ENCODE results near the gene MAF.

Gene MAF

GRCh38 chr16:79632289-79632688 is 31.8 kb upstream of the MAF start:
- Histone ChIP-seq H3K27me3 (ENCODE audit: control insufficient read depth, insufficient read depth, low read length) (no peaks in the 10 kb centered on the region), H3K9me3 (ENCODE audit: control insufficient read depth, insufficient read depth, low read depth, low read length) (no peaks in the 10 kb centered on the region), H3K27ac (ENCODE audit: low read depth, low read length) (no peak overlapping the region)

GRCh38 chr16:79628988-79629387 is 28.5 kb upstream of the MAF start:
- Histone ChIP-seq H3K36me3 (ENCODE audit: control insufficient read depth, insufficient read depth, low read length) (no peaks in the 10 kb centered on the region), H3K4me3 (ENCODE audit: low read depth, low read length) (no peak overlapping the region), H3K4me1 (ENCODE audit: control insufficient read depth, insufficient read depth, low read length) (no peaks in the 10 kb centered on the region), H3K9me3 (ENCODE audit: control insufficient read depth, insufficient read depth, low read depth, low read length) (no peaks in the 10 kb centered on the region), H3K27me3 (ENCODE audit: control insufficient read depth, insufficient read depth, low read length) (no peaks in the 10 kb centered on the region), H3K27ac (ENCODE audit: low read depth, low read length) (no peak overlapping the region), H3K9ac (ENCODE audit: low read length) (no peak overlapping the region)

More at GRCh38 chr16:79632289-79632688, 31.8 kb upstream of the MAF start:
- H3K9ac ChIP-seq (ENCODE audit: low read length): no peak overlapping the region
- no peak overlapping the region for H3K4me3 ChIP-seq (ENCODE audit: low read depth, low read length)
- no peaks in the 10 kb centered on the region for H3K4me1 ChIP-seq (ENCODE audit: control insufficient read depth, insufficient read depth, low read length)
- H3K36me3 ChIP-seq (ENCODE audit: control insufficient read depth, insufficient read depth, low read length): no peaks in the 10 kb centered on the region

- no peaks in the 10 kb centered on the region for H3K4me1 ChIP-seq (ENCODE audit: control insufficient read depth, insufficient read depth, low read length)
Measured at GRCh38 chr16:79628501-79628975, 28.0 kb upstream of the MAF start.

GRCh38 chr16:79627092-79627491 is 26.6 kb upstream of the MAF start:
- no peak overlapping the region for H3K27ac ChIP-seq (ENCODE audit: low read depth, low read length)
- no peaks in the 10 kb centered on the region for H3K4me1 ChIP-seq (ENCODE audit: control insufficient read depth, insufficient read depth, low read length)
- H3K4me3 ChIP-seq (ENCODE audit: low read depth, low read length): no peak overlapping the region
- 0 out of 2 replicates have a peak, but pooled peaks cover 3% of the 10 kb centered on the region for H3K27me3 ChIP-seq (ENCODE audit: control insufficient read depth, insufficient read depth, low read length)
- no peaks in the 10 kb centered on the region for H3K36me3 ChIP-seq (ENCODE audit: control insufficient read depth, insufficient read depth, low read length)
- no peak overlapping the region for H3K9ac ChIP-seq (ENCODE audit: low read length)
- no peaks in the 10 kb centered on the region for H3K9me3 ChIP-seq (ENCODE audit: control insufficient read depth, insufficient read depth, low read depth, low read length)

More at GRCh38 chr16:79628501-79628975, 28.0 kb upstream of the MAF start:
- H3K27me3 ChIP-seq (ENCODE audit: control insufficient read depth, insufficient read depth, low read length): no peaks in the 10 kb centered on the region
- no peak overlapping the region for H3K9ac ChIP-seq (ENCODE audit: low read length)
- H3K27ac ChIP-seq (ENCODE audit: low read depth, low read length): no peak overlapping the region
- H3K4me3 ChIP-seq (ENCODE audit: low read depth, low read length): no peak overlapping the region
- no peaks in the 10 kb centered on the region for H3K9me3 ChIP-seq (ENCODE audit: control insufficient read depth, insufficient read depth, low read depth, low read length)
- H3K36me3 ChIP-seq (ENCODE audit: control insufficient read depth, insufficient read depth, low read length): no peaks in the 10 kb centered on the region

GRCh38 chr16:79625738-79626137 is 25.2 kb upstream of the MAF start:
- Histone ChIP-seq H3K27ac (ENCODE audit: low read depth, low read length) (no peak overlapping the region), H3K4me3 (ENCODE audit: low read depth, low read length) (no peak overlapping the region), H3K9me3 (ENCODE audit: control insufficient read depth, insufficient read depth, low read depth, low read length) (no peaks in the 10 kb centered on the region), H3K9ac (ENCODE audit: low read length) (no peak overlapping the region), H3K36me3 (ENCODE audit: control insufficient read depth, insufficient read depth, low read length) (no peaks in the 10 kb centered on the region), H3K27me3 (ENCODE audit: control insufficient read depth, insufficient read depth, low read length) (0 out of 2 replicates have a peak, but pooled peaks cover 3% of the 10 kb centered on the region), H3K4me1 (ENCODE audit: control insufficient read depth, insufficient read depth, low read length) (no peaks in the 10 kb centered on the region)

- Histone ChIP-seq H3K9ac (ENCODE audit: low read length) (no peak overlapping the region), H3K4me1 (ENCODE audit: control insufficient read depth, insufficient read depth, low read length) (no peaks in the 10 kb centered on the region), H3K36me3 (ENCODE audit: control insufficient read depth, insufficient read depth, low read length) (no peaks in the 10 kb centered on the region), H3K9me3 (ENCODE audit: control insufficient read depth, insufficient read depth, low read depth, low read length) (no peaks in the 10 kb centered on the region), H3K4me3 (ENCODE audit: low read depth, low read length) (no peak overlapping the region), H3K27ac (ENCODE audit: low read depth, low read length) (no peak overlapping the region), H3K27me3 (ENCODE audit: control insufficient read depth, insufficient read depth, low read length) (0 out of 2 replicates have a peak, but pooled peaks cover 3% of the 10 kb centered on the region)
Measured at GRCh38 chr16:79623824-79624223, 23.3 kb upstream of the MAF start.

- Histone ChIP-seq H3K9ac (ENCODE audit: low read length) (no peak overlapping the region), H3K4me3 (ENCODE audit: low read depth, low read length) (no peak overlapping the region), H3K27me3 (ENCODE audit: control insufficient read depth, insufficient read depth, low read length) (0 out of 2 replicates have a peak, but pooled peaks cover 3% of the 10 kb centered on the region), H3K27ac (ENCODE audit: low read depth, low read length) (no peak overlapping the region), H3K9me3 (ENCODE audit: control insufficient read depth, insufficient read depth, low read depth, low read length) (no peaks in the 10 kb centered on the region), H3K4me1 (ENCODE audit: control insufficient read depth, insufficient read depth, low read length) (no peaks in the 10 kb centered on the region), H3K36me3 (ENCODE audit: control insufficient read depth, insufficient read depth, low read length) (no peaks in the 10 kb centered on the region)
Measured at GRCh38 chr16:79623062-79623461, 22.5 kb upstream of the MAF start.

GRCh38 chr16:79621027-79621426 is 20.5 kb upstream of the MAF start:
- no peaks in the 10 kb centered on the region for H3K9me3 ChIP-seq (ENCODE audit: control insufficient read depth, insufficient read depth, low read depth, low read length)
- 0 out of 2 replicates have a peak, but pooled peaks cover 3% of the 10 kb centered on the region for H3K27me3 ChIP-seq (ENCODE audit: control insufficient read depth, insufficient read depth, low read length)
- H3K27ac ChIP-seq (ENCODE audit: low read depth, low read length): no peak overlapping the region
- no peak overlapping the region for H3K4me3 ChIP-seq (ENCODE audit: low read depth, low read length)
- no peaks in the 10 kb centered on the region for H3K4me1 ChIP-seq (ENCODE audit: control insufficient read depth, insufficient read depth, low read length)
- H3K9ac ChIP-seq (ENCODE audit: low read length): no peak overlapping the region
- H3K36me3 ChIP-seq (ENCODE audit: control insufficient read depth, insufficient read depth, low read length): no peaks in the 10 kb centered on the region

GRCh38 chr16:79618692-79619050 is 18.1 kb upstream of the MAF start:
- H3K27ac ChIP-seq (ENCODE audit: low read depth, low read length): no peak overlapping the region
- no peak overlapping the region for H3K9ac ChIP-seq (ENCODE audit: low read length)
- H3K9me3 ChIP-seq (ENCODE audit: control insufficient read depth, insufficient read depth, low read depth, low read length): no peaks in the 10 kb centered on the region
- 0 out of 2 replicates have a peak, but pooled peaks cover 3% of the 10 kb centered on the region for H3K27me3 ChIP-seq (ENCODE audit: control insufficient read depth, insufficient read depth, low read length)
- H3K36me3 ChIP-seq (ENCODE audit: control insufficient read depth, insufficient read depth, low read length): no peaks in the 10 kb centered on the region
- no peak overlapping the region for H3K4me3 ChIP-seq (ENCODE audit: low read depth, low read length)
- H3K4me1 ChIP-seq (ENCODE audit: control insufficient read depth, insufficient read depth, low read length): no peaks in the 10 kb centered on the region

- Histone ChIP-seq H3K9me3 (ENCODE audit: control insufficient read depth, insufficient read depth, low read depth, low read length) (no peaks in the 10 kb centered on the region), H3K36me3 (ENCODE audit: control insufficient read depth, insufficient read depth, low read length) (no peaks in the 10 kb centered on the region), H3K27ac (ENCODE audit: low read depth, low read length) (no peak overlapping the region), H3K27me3 (ENCODE audit: control insufficient read depth, insufficient read depth, low read length) (0 out of 2 replicates have a peak, but pooled peaks cover 3% of the 10 kb centered on the region), H3K4me3 (ENCODE audit: low read depth, low read length) (no peak overlapping the region), H3K4me1 (ENCODE audit: control insufficient read depth, insufficient read depth, low read length) (no peaks in the 10 kb centered on the region), H3K9ac (ENCODE audit: low read length) (no peak overlapping the region)
Measured at GRCh38 chr16:79618041-79618691, 17.6 kb upstream of the MAF start.

GRCh38 chr16:79613009-79613408 is 12.5 kb upstream of the MAF start:
- H3K27ac ChIP-seq (ENCODE audit: low read depth, low read length): no peak overlapping the region
- no peak overlapping the region for H3K4me3 ChIP-seq (ENCODE audit: low read depth, low read length)
- no peaks in the 10 kb centered on the region for H3K36me3 ChIP-seq (ENCODE audit: control insufficient read depth, insufficient read depth, low read length)
- H3K9ac ChIP-seq (ENCODE audit: low read length): no peak overlapping the region
- H3K4me1 ChIP-seq (ENCODE audit: control insufficient read depth, insufficient read depth, low read length): peaks cover 3% of the 10 kb centered on the region; the same call in 1 of the 2 replicates
- H3K9me3 ChIP-seq (ENCODE audit: control insufficient read depth, insufficient read depth, low read depth, low read length): no peaks in the 10 kb centered on the region
- H3K27me3 ChIP-seq (ENCODE audit: control insufficient read depth, insufficient read depth, low read length): no peaks in the 10 kb centered on the region

All from HUES6 (cell line).